Ascending aorta (tissue), 2 donors: ENCODE data around the gene RHBDD2. TPM values are rescaled to one million over a fixed set of nuclear protein-coding genes. Genes with fewer than 3 reads are reported as not detected.

Experiments
- DNase-seq, 2 donors: peaks; one replicate each; pipeline ENCODE4 v3.0.0-alpha.2; 2019; ENCODE audit warnings: low spot score in 2 of 2
- H3K27ac ChIP-seq, 2 donors: fragments of 200-600 bp; sonication (generic); one replicate each; pipeline ENCODE4 v1.5.1; 2016 to 2017; ENCODE audit warnings: mild to moderate bottlenecking in 1 of 2
- H3K27me3 ChIP-seq: fragments of 200-600 bp; sonication (generic); one replicate; pipeline ENCODE4 v1.5.1; 2017
- H3K36me3 ChIP-seq, 2 donors: fragments of 200-600 bp; sonication (generic); one replicate each; pipeline ENCODE4 v1.5.1; 2016
- H3K4me1 ChIP-seq, 2 donors: fragments of 200-600 bp; sonication (generic); one replicate each; pipeline ENCODE4 v1.5.1; 2016 to 2017; ENCODE audit warnings: mild to moderate bottlenecking in 1 of 2
- H3K4me3 ChIP-seq, 2 donors: fragments of 200-600 bp; sonication (generic); one replicate each; pipeline ENCODE4 v1.5.1; 2016 to 2017; ENCODE audit warnings: mild to moderate bottlenecking in 1 of 2
- H3K9me3 ChIP-seq, 2 donors: fragments of 200-600 bp; sonication (generic); one replicate each; pipeline ENCODE4 v1.5.1; 2016
- CTCF ChIP-seq, 3 experiments: fragments of 200-600 bp in 2 of 3; fragments of 450-650 bp in 1 of 3; sonication (generic) in 2 of 3; IDR thresholded peaks; one replicate each; pipeline ENCODE4 v1.5.1; 2016 to 2019; ENCODE audit warnings: antibody characterized with exemption in 3 of 3, mild to moderate bottlenecking in 1 of 3, moderate library complexity in 1 of 3
- intact Hi-C: fragments of 100-400 bp; cut with DNase I; formaldehyde crosslinking; loops from one replicate; pipeline ENCODE4 v1.15.1; 2023
- total RNA-seq: library from RNA; depleted of rRNA; stranded (reverse); fragments of >200 nt; gene quantifications from one replicate; pipeline ENCODE4 v1.1.0, GENCODE V29; 2016

The RHBDD2 gene
- total RNA-seq, 1 donor from 2014 or later = 51.7 TPM

GRCh38 chr7:75916685-75917634 lies 38.1 kb downstream of the RHBDD2 start:
- H3K4me3 ChIP-seq = peak overlapping the region; percentile 81 to 84
- TF ChIP-seq CTCF (IDR thresholded peaks at IDR 0.05) = no peak
- intact Hi-C loops = loop anchor here (5.0 kb wide), 1 partner anchor 95 kb away; no protein-coding TSS in a partner anchor
- no peaks in the 10 kb centered on the region for H3K27me3 ChIP-seq
- DNase-seq = no peak
- H3K27ac ChIP-seq = peak overlapping the region; percentile 81 to 84
- H3K36me3 ChIP-seq = no peaks in the 10 kb centered on the region
- H3K4me1 ChIP-seq = peaks cover 3 to 5% of the 10 kb centered on the region in 2 donors
- H3K9me3 ChIP-seq = no peaks in the 10 kb centered on the region

DNA sequence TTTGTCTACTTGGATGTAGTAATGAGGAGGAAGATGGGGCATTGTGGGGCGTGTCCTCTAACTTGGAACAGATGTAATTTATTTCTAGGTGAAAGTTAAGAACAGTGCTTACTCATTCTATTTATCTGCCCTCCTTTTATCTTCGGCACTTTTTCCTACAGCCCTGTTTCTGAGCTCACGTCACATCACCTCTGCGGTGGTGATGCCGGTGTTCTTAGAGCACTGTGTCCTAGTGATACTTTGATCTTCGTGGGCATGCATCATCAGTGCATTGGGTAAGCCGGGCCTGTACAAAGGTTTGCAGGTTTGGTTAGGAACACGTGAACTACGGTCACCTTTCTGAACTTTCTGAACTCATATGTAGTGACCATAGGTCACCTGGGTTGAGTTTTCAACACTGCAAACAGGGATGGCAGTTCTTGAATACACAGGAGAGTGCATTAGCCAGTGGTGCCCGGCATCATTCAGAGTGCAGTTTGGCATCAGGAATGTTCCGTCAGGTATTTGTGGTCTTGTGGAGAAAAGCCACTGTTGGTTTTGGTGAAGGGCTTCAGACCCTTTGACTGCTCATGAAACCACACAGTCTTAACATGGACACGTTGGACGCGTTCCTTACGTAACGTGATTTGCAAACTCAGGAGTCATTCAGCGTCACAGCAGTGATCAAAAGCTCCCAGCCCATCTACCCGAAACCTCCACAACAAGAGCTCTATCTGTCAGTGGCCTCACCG lies 41.8 kb downstream of the RHBDD2 start:
- Histone ChIP-seq H3K27ac (no peak overlapping the region), H3K9me3 (no peaks in the 10 kb centered on the region), H3K4me1 (peaks cover 0 to 5% of the 10 kb centered on the region in 2 donors), H3K36me3 (peaks cover 0 to 4% of the 10 kb centered on the region in 2 donors), H3K27me3 (no peaks in the 10 kb centered on the region), H3K4me3 (no peak overlapping the region)
- DNase-seq = no peak
- intact Hi-C loops = no loop called here
- no peak for TF ChIP-seq CTCF (IDR thresholded peaks at IDR 0.05)

- H3K27ac ChIP-seq = no peak overlapping the region
- intact Hi-C loops = no loop called here
Observed at GRCh38 chr7:75921479-75921878, 42.6 kb downstream of the RHBDD2 start.

GRCh38 chr7:75922966-75923603 lies 44.3 kb downstream of the RHBDD2 start:
- DNase-seq = no peak
- Histone ChIP-seq H3K9me3 (no peaks in the 10 kb centered on the region), H3K4me1 (peaks cover 0 to 2% of the 10 kb centered on the region in 2 donors), H3K27ac (no peak overlapping the region), H3K27me3 (no peaks in the 10 kb centered on the region), H3K4me3 (no peak overlapping the region), H3K36me3 (peaks cover 0 to 4% of the 10 kb centered on the region in 2 donors)
- no peak for TF ChIP-seq CTCF (IDR thresholded peaks at IDR 0.05)
- intact Hi-C loops = no loop called here

More at GRCh38 chr7:75921479-75921878, 42.6 kb downstream of the RHBDD2 start:
- no peak for TF ChIP-seq CTCF (IDR thresholded peaks at IDR 0.05)
- Histone ChIP-seq H3K4me3 (no peak overlapping the region), H3K4me1 (peaks cover 0 to 5% of the 10 kb centered on the region in 2 donors), H3K27me3 (no peaks in the 10 kb centered on the region), H3K36me3 (peaks cover 0 to 4% of the 10 kb centered on the region in 2 donors), H3K9me3 (no peaks in the 10 kb centered on the region)
- DNase-seq = no peak

DNA sequence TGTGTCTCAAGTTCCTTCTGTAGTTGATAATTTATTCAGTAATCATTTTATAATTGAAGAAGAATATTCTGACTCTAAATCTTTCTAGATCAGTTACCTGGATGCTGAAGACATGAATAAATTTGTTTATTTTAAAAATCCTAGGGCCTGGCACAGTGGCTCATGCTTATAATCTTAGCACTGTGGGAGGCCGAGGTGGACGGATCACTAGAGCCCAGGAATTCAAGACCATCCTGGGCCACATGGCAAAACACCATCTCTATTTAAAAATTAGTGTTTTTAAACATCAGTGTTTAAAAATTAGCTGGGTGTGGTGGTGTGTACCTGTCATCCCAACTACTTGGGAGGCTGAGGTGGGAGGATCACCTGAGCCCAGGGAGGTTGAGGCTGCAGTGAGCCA lies 45.4 kb downstream of the RHBDD2 start:
- TF ChIP-seq CTCF (IDR thresholded peaks at IDR 0.05) = no peak
- Histone ChIP-seq H3K27me3 (no peaks in the 10 kb centered on the region), H3K4me1 (no peaks in the 10 kb centered on the region), H3K9me3 (no peaks in the 10 kb centered on the region), H3K36me3 (peaks cover 0 to 8% of the 10 kb centered on the region in 2 donors), H3K27ac (no peak overlapping the region), H3K4me3 (no peak overlapping the region)
- DNase-seq = no peak
- intact Hi-C loops = no loop called here
